ENCODE measurements around the gene ACY1. TPM values are rescaled to one million over a fixed set of nuclear protein-coding genes. Genes with fewer than 3 reads are reported as not detected.

ACY1 gene
- total RNA-seq, 4 donors from 2014 or later, result 31.2 to 49.3 (median 36.8) TPM

GRCh38 chr3:51954105-51954504, 29.2 kb upstream of the ACY1 start:
- no peak for DNase-seq (ENCODE audit: low spot score in 2 of 2)
- TF ChIP-seq, protein P1, sequence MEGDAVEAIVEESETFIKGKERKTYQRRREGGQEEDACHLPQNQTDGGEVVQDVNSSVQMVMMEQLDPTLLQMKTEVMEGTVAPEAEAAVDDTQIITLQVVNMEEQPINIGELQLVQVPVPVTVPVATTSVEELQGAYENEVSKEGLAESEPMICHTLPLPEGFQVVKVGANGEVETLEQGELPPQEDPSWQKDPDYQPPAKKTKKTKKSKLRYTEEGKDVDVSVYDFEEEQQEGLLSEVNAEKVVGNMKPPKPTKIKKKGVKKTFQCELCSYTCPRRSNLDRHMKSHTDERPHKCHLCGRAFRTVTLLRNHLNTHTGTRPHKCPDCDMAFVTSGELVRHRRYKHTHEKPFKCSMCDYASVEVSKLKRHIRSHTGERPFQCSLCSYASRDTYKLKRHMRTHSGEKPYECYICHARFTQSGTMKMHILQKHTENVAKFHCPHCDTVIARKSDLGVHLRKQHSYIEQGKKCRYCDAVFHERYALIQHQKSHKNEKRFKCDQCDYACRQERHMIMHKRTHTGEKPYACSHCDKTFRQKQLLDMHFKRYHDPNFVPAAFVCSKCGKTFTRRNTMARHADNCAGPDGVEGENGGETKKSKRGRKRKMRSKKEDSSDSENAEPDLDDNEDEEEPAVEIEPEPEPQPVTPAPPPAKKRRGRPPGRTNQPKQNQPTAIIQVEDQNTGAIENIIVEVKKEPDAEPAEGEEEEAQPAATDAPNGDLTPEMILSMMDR (IDR thresholded peaks at IDR 0.05), result no peak
- H3K4me1 ChIP-seq, result peaks cover 20% of the 10 kb centered on the region
- H3K36me3 ChIP-seq, result peaks cover 17% of the 10 kb centered on the region
- H3K9me3 ChIP-seq, result no peaks in the 10 kb centered on the region
- peaks cover 3% of the 10 kb centered on the region for H3K27me3 ChIP-seq
- no peak overlapping the region for H3K27ac ChIP-seq
- no peak overlapping the region for H3K4me3 ChIP-seq
- WGBS, result 66% methylated on average over 6 of the region's 6 CpGs

DNA sequence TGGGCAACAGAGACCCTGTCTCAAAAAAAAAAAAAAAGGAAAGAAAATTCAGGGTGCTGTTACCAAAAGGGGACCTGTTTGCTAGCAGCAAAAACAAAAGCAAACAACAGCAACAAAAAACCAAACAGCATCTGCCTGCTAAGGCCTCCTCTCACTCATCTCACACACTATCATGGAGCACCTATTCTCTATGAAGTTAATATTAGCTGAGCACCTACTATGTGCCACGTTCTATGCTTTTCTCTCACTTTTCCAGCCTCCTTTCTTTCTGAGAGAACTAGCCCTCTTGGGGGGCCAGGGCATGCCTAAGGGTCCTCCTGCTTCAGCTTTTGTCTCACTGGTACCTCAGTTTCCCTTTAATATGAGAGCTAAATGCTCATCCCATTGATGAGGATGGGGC, 28.6 kb upstream of the ACY1 start:
- Histone ChIP-seq H3K9me3 (no peaks in the 10 kb centered on the region), H3K36me3 (peaks cover 23% of the 10 kb centered on the region), H3K4me3 (no peak overlapping the region), H3K4me1 (peaks cover 20% of the 10 kb centered on the region), H3K27ac (no peak overlapping the region), H3K27me3 (peaks cover 3% of the 10 kb centered on the region)
- 100% methylated on average over 1 of the region's 1 CpG for WGBS
- TF ChIP-seq EP300 (IDR thresholded peaks at IDR 0.05) (no peak), POLR2AphosphoS5 (IDR thresholded peaks at IDR 0.05) (no peak), POLR2A (IDR thresholded peaks at IDR 0.05) (no peak)
- TF ChIP-seq, protein P1 (IDR thresholded peaks at IDR 0.05), result no peak
- no peak for DNase-seq (ENCODE audit: low spot score in 2 of 2)

DNA sequence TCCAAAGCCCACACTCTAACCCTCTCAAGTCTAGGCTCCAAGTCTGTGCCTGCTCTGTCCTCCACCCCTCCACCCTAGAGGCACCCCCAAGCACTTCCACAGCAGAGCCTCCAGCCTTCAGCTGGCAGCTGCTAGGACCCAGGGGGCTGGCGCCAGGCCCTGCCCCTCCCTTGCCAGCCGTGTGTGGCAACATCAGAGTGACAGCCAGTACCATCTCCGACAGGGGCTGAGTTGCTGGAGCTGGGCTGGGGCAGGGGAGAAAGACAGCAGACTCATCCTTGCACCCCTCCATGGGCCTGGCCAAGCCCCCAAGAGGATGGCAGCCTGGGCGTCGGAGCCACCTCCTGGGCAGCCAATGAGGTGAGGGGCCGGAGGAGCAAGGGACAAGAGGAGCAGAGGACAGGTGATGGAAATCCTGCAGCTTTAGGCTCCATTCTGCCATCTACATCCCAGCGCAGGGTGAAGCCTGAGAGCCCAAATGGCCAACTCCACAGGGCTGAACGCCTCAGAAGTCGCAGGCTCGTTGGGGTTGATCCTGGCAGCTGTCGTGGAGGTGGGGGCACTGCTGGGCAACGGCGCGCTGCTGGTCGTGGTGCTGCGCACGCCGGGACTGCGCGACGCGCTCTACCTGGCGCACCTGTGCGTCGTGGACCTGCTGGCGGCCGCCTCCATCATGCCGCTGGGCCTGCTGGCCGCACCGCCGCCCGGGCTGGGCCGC, 28.0 kb upstream of the ACY1 start, which contains the start of gene GPR62:
Gene GPR62 (plus strand): TSS at position 207 of the 718 bp plus-strand sequence. CDS start 272 bp downstream, at position 479.
- Histone ChIP-seq H3K27ac (no peak within 1 kb of the TSS), H3K36me3 (peaks cover 27% of the 10 kb centered on the region), H3K27me3 (peaks cover 3% of the 10 kb centered on the region), H3K9me3 (no peaks in the 10 kb centered on the region), H3K4me1 (peaks cover 20% of the 10 kb centered on the region), H3K4me3 (peak within 1 kb of the TSS; percentile 52)
- TF ChIP-seq, protein P1 (IDR thresholded peaks at IDR 0.05), result no peak
- no peak for TF ChIP-seq POLR2AphosphoS5 (IDR thresholded peaks at IDR 0.05)
- no peak for TF ChIP-seq POLR2A (IDR thresholded peaks at IDR 0.05)
- no peak for TF ChIP-seq EP300 (IDR thresholded peaks at IDR 0.05)
- WGBS, result 24% methylated on average over 23 of the region's 33 CpGs
- no peak for DNase-seq (ENCODE audit: low spot score in 2 of 2)

GRCh38 chr3:51955893-51956770, 27.2 kb upstream of the ACY1 start:
- peak in 1 of 2 donors; percentile 62 for DNase-seq (ENCODE audit: low spot score in 2 of 2)
- H3K36me3 ChIP-seq, result peaks cover 34% of the 10 kb centered on the region
- H3K9me3 ChIP-seq, result no peaks in the 10 kb centered on the region
- 17% methylated on average over 4 of the region's 97 CpGs for WGBS
- TF ChIP-seq, protein P1 (IDR thresholded peaks at IDR 0.05), result peak in 1 of 2 donors; percentile 51
- TF ChIP-seq POLR2AphosphoS5 (IDR thresholded peaks at IDR 0.05) (no peak), EP300 (IDR thresholded peaks at IDR 0.05) (no peak)
- H3K27ac ChIP-seq, result no peak overlapping the region
- H3K4me3 ChIP-seq, result peak overlapping the region; percentile 52
- H3K27me3 ChIP-seq, result peaks cover 3% of the 10 kb centered on the region
- peaks cover 20% of the 10 kb centered on the region for H3K4me1 ChIP-seq

Measured in suprapubic skin (tissue), 4 donors.